NB4 (cell line): ENCODE results near the gene SEMA3E.

Source experiments
- DNase-seq: peaks from one replicate; pipeline ENCODE4 v3.0.0; 2010; ENCODE audit warnings: low read depth
- H3K4me3 ChIP-seq: one replicate; pipeline ENCODE4 v1.5.1; 2011; ENCODE audit warnings: mild to moderate bottlenecking, low read depth, low read length, moderate library complexity
- MYC ChIP-seq: IDR thresholded peaks from 2 replicates; pipeline ENCODE4 v1.6.1; 2011; ENCODE audit warnings: low read depth, low read length
- POLR2A ChIP-seq: IDR thresholded peaks from 2 replicates; pipeline ENCODE4 v1.6.1; 2011; ENCODE audit warnings: mild to moderate bottlenecking; ENCODE audit not compliant: insufficient read length; ENCODE audit errors: extremely low read depth
- TF ChIP-seq, protein P1 (sequence below): IDR thresholded peaks from 2 replicates; pipeline ENCODE4 v1.6.1; 2011; ENCODE audit warnings: low read depth, low read length
- TF ChIP-seq, protein P2 (sequence below): IDR thresholded peaks from one replicate; pipeline ENCODE4 v1.5.1; 2012; ENCODE audit warnings: low read depth, low read length

Gene SEMA3E

DNA sequence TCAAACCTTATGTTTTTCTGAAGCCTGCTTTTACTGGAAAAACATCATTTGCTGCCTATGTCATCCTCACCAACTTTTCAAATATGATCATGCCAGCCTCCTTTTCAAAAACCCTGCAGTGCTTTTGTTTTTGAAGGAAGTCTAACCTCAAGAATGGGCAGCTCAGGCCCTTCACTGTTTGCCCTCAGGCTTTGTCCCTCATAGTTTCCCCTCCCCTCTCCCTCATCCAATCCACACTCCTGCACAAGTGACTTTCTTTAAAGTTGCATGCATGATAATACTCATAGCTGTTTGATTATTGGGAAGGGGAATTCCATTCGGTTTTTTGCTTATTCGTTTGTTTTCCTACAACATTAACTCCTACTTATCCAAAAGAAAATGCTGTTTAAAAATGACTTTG, 219.4 kb downstream of the SEMA3E start:
- DNase-seq, result no peak
- TF ChIP-seq POLR2A (no peak), MYC (no peak)
- TF ChIP-seq, protein P1, sequence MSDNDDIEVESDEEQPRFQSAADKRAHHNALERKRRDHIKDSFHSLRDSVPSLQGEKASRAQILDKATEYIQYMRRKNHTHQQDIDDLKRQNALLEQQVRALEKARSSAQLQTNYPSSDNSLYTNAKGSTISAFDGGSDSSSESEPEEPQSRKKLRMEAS, result no peak
- TF ChIP-seq, protein P2, sequence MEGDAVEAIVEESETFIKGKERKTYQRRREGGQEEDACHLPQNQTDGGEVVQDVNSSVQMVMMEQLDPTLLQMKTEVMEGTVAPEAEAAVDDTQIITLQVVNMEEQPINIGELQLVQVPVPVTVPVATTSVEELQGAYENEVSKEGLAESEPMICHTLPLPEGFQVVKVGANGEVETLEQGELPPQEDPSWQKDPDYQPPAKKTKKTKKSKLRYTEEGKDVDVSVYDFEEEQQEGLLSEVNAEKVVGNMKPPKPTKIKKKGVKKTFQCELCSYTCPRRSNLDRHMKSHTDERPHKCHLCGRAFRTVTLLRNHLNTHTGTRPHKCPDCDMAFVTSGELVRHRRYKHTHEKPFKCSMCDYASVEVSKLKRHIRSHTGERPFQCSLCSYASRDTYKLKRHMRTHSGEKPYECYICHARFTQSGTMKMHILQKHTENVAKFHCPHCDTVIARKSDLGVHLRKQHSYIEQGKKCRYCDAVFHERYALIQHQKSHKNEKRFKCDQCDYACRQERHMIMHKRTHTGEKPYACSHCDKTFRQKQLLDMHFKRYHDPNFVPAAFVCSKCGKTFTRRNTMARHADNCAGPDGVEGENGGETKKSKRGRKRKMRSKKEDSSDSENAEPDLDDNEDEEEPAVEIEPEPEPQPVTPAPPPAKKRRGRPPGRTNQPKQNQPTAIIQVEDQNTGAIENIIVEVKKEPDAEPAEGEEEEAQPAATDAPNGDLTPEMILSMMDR, result no peak
- no peak overlapping the region for H3K4me3 ChIP-seq

DNA sequence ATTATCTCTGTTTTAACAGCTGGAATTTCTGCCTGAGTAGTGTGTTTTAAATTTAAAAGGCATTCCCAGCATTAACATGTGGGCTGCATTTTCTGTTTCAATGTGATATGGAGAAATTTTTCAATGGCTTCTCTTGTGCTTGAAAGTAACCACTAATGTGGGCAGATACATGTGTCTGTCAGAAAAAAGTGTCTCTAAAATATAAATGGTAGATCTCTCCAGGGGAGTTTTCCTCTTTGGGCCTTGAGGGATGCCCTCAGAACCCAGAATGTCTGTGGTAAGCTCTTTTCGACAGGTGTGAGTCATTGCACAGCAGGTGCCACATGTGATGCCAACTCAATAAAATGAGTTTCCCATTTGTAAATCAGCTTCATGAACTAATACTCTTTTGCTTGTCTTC, 221.1 kb downstream of the SEMA3E start:
- no peak overlapping the region for H3K4me3 ChIP-seq
- no peak for DNase-seq
- TF ChIP-seq POLR2A (no peak), MYC (no peak)
- TF ChIP-seq, protein P2, result no peak
- TF ChIP-seq, protein P1, result no peak

DNA sequence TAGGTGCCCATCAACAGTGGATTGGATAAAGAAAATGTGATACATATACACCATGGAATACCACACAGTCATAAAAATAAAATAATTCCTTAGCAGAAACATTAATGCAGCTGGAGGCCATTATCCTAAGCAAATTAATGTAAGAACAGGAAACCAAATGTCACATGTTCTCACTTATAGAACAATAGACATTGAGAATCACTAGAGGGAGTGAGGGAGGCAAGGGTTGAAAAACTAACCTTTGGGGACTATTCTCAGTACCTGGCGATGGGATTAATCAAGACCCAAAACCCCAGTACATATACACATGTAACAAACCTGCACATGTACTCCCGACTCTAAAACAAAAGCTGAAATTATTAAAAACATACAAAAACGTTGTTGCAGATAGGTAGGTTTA, 222.6 kb downstream of the SEMA3E start:
- no peak overlapping the region for H3K4me3 ChIP-seq
- TF ChIP-seq POLR2A (no peak), MYC (no peak)
- TF ChIP-seq, protein P1, result no peak
- TF ChIP-seq, protein P2, result no peak
- DNase-seq, result no peak

DNA sequence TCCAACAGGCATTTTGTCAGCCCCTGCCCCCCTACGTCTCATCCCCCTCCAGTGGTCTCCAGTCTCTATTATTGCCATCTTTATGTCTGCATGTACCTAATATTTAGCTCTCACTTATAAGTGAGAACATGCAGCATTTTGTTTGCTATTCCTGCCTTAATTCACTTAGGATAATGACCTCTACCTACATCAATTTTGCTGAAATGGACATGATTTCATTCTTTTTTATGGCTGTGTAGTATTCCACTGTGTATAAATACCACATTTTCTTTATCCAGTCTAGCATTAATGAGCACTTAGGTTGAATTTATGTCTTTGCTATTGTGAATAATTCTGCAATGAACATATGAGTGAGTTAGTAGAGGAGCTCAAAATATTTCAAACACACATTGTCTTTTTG, 229.9 kb downstream of the SEMA3E start:
- DNase-seq, result no peak
- H3K4me3 ChIP-seq, result no peak overlapping the region
- TF ChIP-seq, protein P2, result no peak
- TF ChIP-seq, protein P1, result no peak
- TF ChIP-seq POLR2A (no peak), MYC (no peak)

DNA sequence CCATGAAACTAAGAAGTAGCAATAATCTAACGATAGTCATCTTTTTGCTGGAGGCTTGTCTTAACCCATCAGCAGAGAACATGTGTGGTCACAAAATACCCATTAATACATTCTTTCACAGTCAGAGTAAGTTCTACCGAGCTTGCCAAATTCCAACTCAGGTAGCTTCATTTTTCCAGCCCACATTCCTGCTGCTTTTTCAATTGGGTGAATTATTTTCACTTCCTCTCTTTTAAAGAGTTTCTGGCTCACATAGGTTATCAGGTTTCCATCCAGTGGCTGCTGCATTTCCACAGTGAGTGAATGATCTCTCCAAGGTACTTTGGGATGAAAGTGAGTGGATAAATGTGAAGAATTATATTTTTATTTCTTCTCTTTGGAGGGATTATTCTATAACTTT, 233.1 kb downstream of the SEMA3E start:
- no peak for DNase-seq
- no peak overlapping the region for H3K4me3 ChIP-seq
- TF ChIP-seq MYC (no peak), POLR2A (no peak)
- TF ChIP-seq, protein P2, result no peak
- TF ChIP-seq, protein P1, result no peak

DNA sequence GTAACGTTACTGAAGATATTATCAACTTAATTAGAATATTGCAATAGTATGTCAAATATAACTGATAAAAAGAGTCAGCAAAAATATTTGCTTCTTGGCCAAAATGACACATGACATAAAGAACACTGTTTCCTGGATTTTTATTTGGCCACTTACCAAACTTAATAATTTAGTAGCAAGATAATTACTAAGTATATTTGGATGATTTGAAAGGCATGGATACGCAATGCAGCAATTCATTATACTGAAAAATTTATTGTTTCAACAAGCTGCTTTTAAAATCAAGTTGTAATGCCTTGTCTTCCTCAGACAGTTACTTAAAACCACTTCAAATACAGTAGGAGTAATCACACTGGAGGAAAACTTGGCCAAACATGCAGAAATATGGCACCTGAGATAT, 234.0 kb downstream of the SEMA3E start:
- no peak for DNase-seq
- no peak overlapping the region for H3K4me3 ChIP-seq
- TF ChIP-seq POLR2A, result no peak
- TF ChIP-seq, protein P2, result no peak
- TF ChIP-seq, protein P1, result no peak
